ENCODE results near the gene ZNF579. TPM values are rescaled to one million over a fixed set of nuclear protein-coding genes. Genes with fewer than 3 reads are reported as not detected.

ZNF579 gene
- total and polyA plus RNA-seq, 9 of the 15 experiments (the other 6 are each of a cell fraction or from before 2014, with no cell fraction given) = 0.06 to 15.9 (median 1.6) TPM

DNA sequence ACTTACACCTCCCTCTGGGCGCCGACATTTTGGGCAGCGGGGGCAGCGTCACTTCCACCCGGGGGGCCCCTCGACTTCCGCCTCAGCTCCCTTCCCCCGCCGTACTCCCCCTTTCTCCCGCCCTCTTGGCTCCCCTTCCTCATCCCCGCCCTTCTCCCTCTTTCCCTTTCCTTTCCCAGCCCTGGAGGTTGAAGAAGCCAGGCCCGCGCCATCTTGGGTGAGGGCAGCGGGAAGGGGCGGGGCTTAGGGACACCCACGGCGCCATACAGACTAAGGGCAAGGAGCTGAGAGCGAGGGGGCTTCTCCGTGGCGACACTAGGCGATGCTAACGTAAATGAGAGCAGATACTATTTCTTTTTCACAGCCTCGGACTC, 18.8 kb upstream of the ZNF579 start, which contains the start of gene FIZ1 (continued):
- no peak for TF ChIP-seq ZNF23 (CRISPR knock-in tag; IDR thresholded peaks at IDR 0.05)
- TF ChIP-seq KAT7 (CRISPR knock-in tag; IDR thresholded peaks at IDR 0.05; ENCODE audit: borderline replicate concordance) = 0 out of 2 replicates have a peak, but pooled peaks have one; percentile 63
- TF ChIP-seq POLR2AphosphoS2 (IDR thresholded peaks at IDR 0.05; ENCODE audit: low read length) = no peak
- TF ChIP-seq MED1 (CRISPR knock-in tag; IDR thresholded peaks at IDR 0.05; ENCODE audit: borderline replicate concordance) = no peak
- no peak for TF ChIP-seq ZNF12 (CRISPR knock-in tag; IDR thresholded peaks at IDR 0.05)
- TF ChIP-seq HCFC1 (IDR thresholded peaks at IDR 0.05; ENCODE audit: low read depth, low read length) = peak; percentile 84
- TF ChIP-seq ZNF224 (CRISPR knock-in tag; IDR thresholded peaks at IDR 0.05) = no peak
- TF ChIP-seq E2F1 (CRISPR knock-in tag; IDR thresholded peaks at IDR 0.05) = no peak
- peak; percentile 18 for TF ChIP-seq PCBP1 (IDR thresholded peaks at IDR 0.05; ENCODE audit: low read depth, low read length, poor library complexity, severe bottlenecking)
- peak; percentile 84 for TF ChIP-seq TAF9B (IDR thresholded peaks at IDR 0.05; ENCODE audit: partially characterized antibody)
- no peak for TF ChIP-seq ZC3H8 (IDR thresholded peaks at IDR 0.05)
- TF ChIP-seq, protein P1, sequence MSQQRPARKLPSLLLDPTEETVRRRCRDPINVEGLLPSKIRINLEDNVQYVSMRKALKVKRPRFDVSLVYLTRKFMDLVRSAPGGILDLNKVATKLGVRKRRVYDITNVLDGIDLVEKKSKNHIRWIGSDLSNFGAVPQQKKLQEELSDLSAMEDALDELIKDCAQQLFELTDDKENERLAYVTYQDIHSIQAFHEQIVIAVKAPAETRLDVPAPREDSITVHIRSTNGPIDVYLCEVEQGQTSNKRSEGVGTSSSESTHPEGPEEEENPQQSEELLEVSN (IDR thresholded peaks at IDR 0.05; ENCODE audit: borderline replicate concordance in 1 of 2, extremely low read depth in 1 of 2, insufficient read depth in 1 of 2, insufficient read length in 1 of 2, low read depth in 1 of 2, low read length in 1 of 2, poor library complexity in 1 of 2, severe bottlenecking in 1 of 2) = no peak
- no peak for TF ChIP-seq E4F1 (CRISPR knock-in tag; IDR thresholded peaks at IDR 0.05; ENCODE audit: borderline replicate concordance)
- no peak for TF ChIP-seq HMG20A (CRISPR knock-in tag; conservative IDR thresholded peaks at IDR 0.05)
- TF ChIP-seq HNRNPUL1 (IDR thresholded peaks at IDR 0.05; ENCODE audit: low read length) = no peak
- TF ChIP-seq MXI1 (IDR thresholded peaks at IDR 0.05; ENCODE audit: low read depth, low read length) = no peak
- TF ChIP-seq, protein P2, sequence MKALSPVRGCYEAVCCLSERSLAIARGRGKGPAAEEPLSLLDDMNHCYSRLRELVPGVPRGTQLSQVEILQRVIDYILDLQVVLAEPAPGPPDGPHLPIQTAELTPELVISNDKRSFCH (CRISPR knock-in tag; IDR thresholded peaks at IDR 0.05) = no peak
- TF ChIP-seq, protein P2 (tag; IDR thresholded peaks at IDR 0.05) = no peak
- TF ChIP-seq POU5F1 (IDR thresholded peaks at IDR 0.05; ENCODE audit: borderline replicate concordance, low read depth, low read length, partially characterized antibody) = peak; percentile 8
- TF ChIP-seq MTA3 (IDR thresholded peaks at IDR 0.05; ENCODE audit: borderline replicate concordance) = no peak
- no peak for TF ChIP-seq NFE2 (IDR thresholded peaks at IDR 0.05; ENCODE audit: low read depth)
- TF ChIP-seq FOXJ3 (CRISPR knock-in tag; IDR thresholded peaks at IDR 0.05) = no peak
- TF ChIP-seq SETDB1 (IDR thresholded peaks at IDR 0.05; ENCODE audit: low read length) = no peak
- TF ChIP-seq ZNF24 (IDR thresholded peaks at IDR 0.05) = no peak
- TF ChIP-seq SMARCB1 (IDR thresholded peaks at IDR 0.05; ENCODE audit: insufficient read length, low read depth) = no peak
- no peak for TF ChIP-seq PHF21A (IDR thresholded peaks at IDR 0.05; ENCODE audit: borderline replicate concordance, low read depth)
- TF ChIP-seq SMARCA5 (IDR thresholded peaks at IDR 0.05) = no peak
- TF ChIP-seq ZNF239 (CRISPR knock-in tag; IDR thresholded peaks at IDR 0.05) = no peak

Measured in K562 (cell line).